Activated naive CD8-positive, alpha-beta T cell treated with anti-CD3 and anti-CD28 coated beads for 36 hours (primary cell): ENCODE data around the gene EID3. TPM values are rescaled to one million over a fixed set of nuclear protein-coding genes. Genes with fewer than 3 reads are reported as not detected.
"Not testable (repeated sequence)": the region's sequence is repeated elsewhere in the genome, so short reads cannot be mapped to it uniquely, and the experiment has no call there.

Experiments
- DNase-seq: peaks from one replicate; pipeline ENCODE4 v3.0.0; 2021
- H3K27ac Mint-ChIP-seq: one replicate; pipeline ENCODE4 v1.8.0; 2022; ENCODE audit warnings: mild to moderate bottlenecking, moderate library complexity, mixed read lengths
- H3K27me3 Mint-ChIP-seq: one replicate; pipeline ENCODE4 v1.8.0; 2022; ENCODE audit warnings: mild to moderate bottlenecking, mixed read lengths
- H3K36me3 Mint-ChIP-seq: one replicate; pipeline ENCODE4 v1.8.0; 2021; ENCODE audit warnings: mild to moderate bottlenecking, mixed read lengths
- H3K4me1 Mint-ChIP-seq: one replicate; pipeline ENCODE4 v1.8.0; 2021; ENCODE audit warnings: mixed read lengths
- H3K4me3 Mint-ChIP-seq: one replicate; pipeline ENCODE4 v1.8.0; 2022; ENCODE audit warnings: mild to moderate bottlenecking, moderate library complexity, mixed read lengths
- H3K9me3 Mint-ChIP-seq: one replicate; pipeline ENCODE4 v1.8.0; 2022; ENCODE audit warnings: mixed read lengths
- total RNA-seq, 2 experiments: library from RNA; stranded (reverse); gene quantifications; one replicate each; pipeline ENCODE4 v1.2.3, GENCODE V29; 2021

The EID3 gene
- total RNA-seq, 2 experiments from 2014 or later: 5.7 to 6.4 TPM

DNA sequence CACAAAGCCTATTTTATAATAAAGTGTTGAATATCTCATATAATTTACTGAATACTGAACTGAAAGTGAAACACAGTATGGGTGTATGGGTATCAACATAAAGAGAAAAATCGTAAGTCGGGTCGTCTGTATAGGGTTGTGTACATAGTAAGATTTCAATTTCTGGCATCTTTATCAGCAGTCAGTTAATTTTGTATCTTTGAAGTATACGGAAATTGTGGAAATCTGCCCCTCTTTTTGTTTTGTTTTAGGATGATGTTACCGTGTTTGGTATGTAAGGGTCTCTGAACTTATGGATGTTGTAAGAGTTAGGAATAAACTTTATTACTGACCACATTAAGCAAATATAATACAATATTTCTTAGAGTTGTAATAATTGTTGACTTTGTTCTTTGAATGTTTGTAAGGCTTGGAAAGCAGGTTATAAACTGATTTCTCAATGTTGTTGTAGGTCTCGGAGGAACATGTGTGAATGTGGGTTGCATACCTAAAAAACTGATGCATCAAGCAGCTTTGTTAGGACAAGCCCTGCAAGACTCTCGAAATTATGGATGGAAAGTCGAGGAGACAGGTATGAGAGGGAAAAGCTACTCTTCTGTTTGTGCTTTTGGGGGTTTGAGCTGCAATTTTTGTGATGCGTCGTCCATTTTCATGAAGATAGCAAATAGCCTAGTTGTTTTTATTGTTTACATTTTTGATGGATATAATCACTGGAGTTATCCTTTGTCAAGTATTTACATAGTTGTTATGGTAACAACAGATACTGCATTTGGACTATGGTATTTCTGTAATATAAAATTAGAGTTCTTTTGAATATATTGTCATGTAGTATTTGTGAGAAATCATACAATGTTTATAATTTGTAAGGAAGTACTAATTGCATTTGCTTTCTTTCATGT lies 12.0 kb downstream of the EID3 start:
- Mint-ChIP-seq H3K27ac (no peak overlapping the region), H3K9me3 (no peaks in the 10 kb centered on the region), H3K4me1 (peaks cover 1% of the 10 kb centered on the region), H3K4me3 (no peak overlapping the region), H3K36me3 (peaks cover 34% of the 10 kb centered on the region), H3K27me3 (no peaks in the 10 kb centered on the region)
- DNase-seq: no peak

DNA sequence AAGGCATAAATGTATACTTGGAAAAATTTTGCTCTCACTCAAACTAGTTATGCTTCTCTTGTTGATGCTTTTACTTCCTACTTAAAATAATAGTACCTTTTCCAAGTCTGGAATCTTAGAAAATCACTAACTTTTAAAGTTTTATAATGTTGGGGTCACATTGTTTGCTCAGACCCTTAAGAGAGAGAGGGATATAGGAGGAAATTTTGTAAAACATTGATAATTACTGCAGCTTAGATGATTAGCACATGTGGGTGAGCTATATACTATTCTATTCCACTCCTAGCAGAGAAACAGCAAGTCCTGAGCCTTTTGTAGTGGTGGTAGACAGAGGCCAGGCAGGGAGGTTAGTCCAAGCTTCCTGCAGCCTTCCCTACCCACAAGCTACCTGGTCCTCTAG lies 13.4 kb downstream of the EID3 start:
- Mint-ChIP-seq H3K36me3 (peaks cover 34% of the 10 kb centered on the region), H3K4me1 (peaks cover 1% of the 10 kb centered on the region), H3K27ac (no peak overlapping the region), H3K9me3 (no peaks in the 10 kb centered on the region), H3K4me3 (no peak overlapping the region), H3K27me3 (no peaks in the 10 kb centered on the region)
- DNase-seq: no peak

DNA sequence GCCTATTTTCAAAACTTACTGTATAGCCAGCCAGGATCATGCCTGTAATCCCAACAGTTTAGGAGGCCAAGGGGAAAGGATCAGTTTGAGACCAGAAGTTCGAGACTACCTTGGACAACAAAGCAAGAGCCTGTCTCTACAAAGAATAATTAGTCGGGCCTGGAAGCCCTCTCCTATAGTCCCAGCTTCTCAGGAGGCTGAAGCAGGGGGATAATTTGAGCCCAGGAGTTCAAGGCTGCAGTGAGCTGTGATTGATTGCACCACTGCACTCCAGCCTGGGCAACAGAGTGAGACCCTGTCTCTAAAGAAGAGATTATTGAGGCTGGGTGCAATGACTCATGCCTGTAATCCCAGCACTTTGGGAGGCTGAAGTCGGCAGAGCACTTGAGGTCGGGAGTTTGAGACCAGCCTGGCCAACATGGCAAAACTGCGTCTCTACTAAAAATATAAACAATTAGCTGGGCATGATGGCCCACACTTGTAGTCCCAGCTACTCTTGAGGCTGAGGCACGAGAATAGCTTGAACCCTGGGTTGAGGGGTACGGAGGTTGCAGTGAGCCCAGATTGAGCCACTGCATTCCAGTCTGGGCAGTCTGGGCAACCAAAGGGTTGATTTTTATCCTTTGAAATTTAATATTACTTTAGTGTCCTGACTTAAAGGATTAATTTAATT lies 14.1 kb downstream of the EID3 start:
- Mint-ChIP-seq H3K4me1 (peaks cover 1% of the 10 kb centered on the region), H3K4me3 (no peak overlapping the region), H3K27ac (no peak overlapping the region), H3K27me3 (no peaks in the 10 kb centered on the region), H3K36me3 (peaks cover 35% of the 10 kb centered on the region), H3K9me3 (no peaks in the 10 kb centered on the region)
- DNase-seq: no peak

DNA sequence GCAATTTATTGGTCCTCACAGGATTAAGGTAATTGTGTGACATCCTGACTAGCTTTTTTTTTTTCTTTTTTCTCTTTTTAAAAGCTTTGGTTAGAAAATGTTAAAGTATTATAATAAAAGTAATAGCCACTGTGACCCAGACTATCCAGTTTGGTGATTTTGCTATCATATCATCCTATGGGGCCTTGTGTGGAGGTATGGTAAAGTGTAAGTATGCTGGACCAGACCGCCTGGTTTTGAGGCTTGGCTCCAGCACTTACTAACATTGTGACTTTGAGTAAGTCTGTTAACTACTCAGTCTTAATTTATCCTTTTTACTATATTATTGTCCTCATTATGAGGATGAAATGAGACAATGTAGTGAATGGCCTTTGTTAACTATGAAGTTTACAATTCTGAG lies 15.5 kb downstream of the EID3 start:
- Mint-ChIP-seq H3K9me3 (no peaks in the 10 kb centered on the region), H3K36me3 (peaks cover 33% of the 10 kb centered on the region), H3K27me3 (no peaks in the 10 kb centered on the region), H3K4me3 (no peak overlapping the region), H3K27ac (no peak overlapping the region), H3K4me1 (peaks cover 1% of the 10 kb centered on the region)
- no peak for DNase-seq

DNA sequence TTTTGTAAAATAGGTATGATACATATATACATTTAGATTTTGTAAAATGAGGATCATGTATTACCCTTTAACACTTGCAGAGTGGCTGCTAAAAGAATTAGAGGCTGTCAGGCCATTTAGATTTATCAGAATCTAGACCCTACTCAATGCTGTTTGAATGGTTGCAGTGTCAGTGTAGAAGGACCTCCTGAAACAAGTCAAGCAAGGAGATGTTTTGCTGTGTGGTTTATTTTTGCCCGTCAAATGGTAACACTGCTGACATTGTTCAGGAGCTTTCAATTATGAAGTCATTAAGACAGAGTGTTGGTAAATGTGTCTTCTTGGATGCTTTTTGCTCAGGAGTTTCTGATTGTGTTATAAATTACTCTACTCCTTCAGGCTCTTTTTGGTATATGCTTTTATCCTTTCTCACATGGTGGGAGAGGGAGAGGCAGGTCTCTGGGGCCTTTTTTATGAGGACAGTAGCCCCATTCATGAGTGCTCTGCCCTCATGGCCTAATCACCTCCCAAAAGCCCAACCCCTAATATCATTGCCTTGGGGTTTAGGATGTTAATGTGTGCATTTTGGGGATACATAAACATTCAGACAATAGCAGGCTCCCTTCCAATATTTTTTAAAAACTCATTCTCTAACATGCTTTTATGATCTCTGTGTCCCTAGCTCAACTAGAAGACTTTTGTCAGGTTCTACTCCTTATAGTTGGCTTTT lies 16.5 kb downstream of the EID3 start:
- Mint-ChIP-seq H3K27me3 (no peaks in the 10 kb centered on the region), H3K36me3 (peaks cover 34% of the 10 kb centered on the region), H3K4me3 (no peak overlapping the region), H3K4me1 (peaks cover 1% of the 10 kb centered on the region), H3K27ac (no peak overlapping the region), H3K9me3 (no peaks in the 10 kb centered on the region)
- no peak for DNase-seq

DNA sequence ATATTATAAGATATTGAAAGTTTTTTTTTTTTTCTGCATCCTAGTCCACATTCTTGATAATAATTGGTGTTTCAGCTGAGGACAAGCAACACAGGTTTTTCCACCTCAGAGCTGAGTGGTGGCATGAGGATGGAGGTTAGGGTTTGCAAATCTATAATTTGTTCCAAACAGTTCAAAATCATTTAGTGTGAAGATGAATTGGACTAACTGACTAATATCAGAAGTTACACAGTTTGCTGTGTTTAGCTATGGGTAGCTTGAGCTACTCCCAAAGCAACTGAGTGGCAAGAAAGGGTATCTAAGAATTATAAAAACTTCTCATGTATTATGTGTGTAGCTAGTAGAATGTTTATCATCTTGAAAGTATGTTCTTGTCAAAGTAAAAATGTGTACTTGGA lies 17.1 kb downstream of the EID3 start:
- Mint-ChIP-seq H3K9me3 (no peaks in the 10 kb centered on the region), H3K4me1 (peaks cover 1% of the 10 kb centered on the region), H3K27ac (no peak overlapping the region), H3K36me3 (peaks cover 29% of the 10 kb centered on the region), H3K4me3 (no peak overlapping the region), H3K27me3 (no peaks in the 10 kb centered on the region)
- no peak for DNase-seq

DNA sequence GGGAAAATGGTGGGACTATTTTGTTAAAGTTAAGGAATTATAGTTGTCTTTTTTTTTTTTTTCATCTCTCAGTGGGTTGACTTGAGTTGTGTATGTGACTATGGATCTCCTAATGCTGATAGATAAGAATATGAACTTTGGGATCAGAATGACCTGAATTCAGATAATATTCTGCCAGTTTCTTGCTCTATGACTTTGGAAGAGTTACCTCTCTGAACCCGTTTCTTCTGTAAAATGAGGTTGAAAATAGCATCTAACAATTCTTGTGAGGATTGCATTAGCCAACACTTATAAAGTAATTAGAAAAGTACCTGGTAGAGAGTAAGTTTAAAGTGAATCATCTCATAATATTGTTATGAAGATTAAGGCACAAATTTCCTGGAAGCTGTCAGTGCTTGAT lies 18.4 kb downstream of the EID3 start:
- Mint-ChIP-seq H3K36me3 (peaks cover 30% of the 10 kb centered on the region), H3K4me3 (no peak overlapping the region), H3K9me3 (no peaks in the 10 kb centered on the region), H3K4me1 (peaks cover 1% of the 10 kb centered on the region), H3K27me3 (no peaks in the 10 kb centered on the region), H3K27ac (no peak overlapping the region)
- no peak for DNase-seq

DNA sequence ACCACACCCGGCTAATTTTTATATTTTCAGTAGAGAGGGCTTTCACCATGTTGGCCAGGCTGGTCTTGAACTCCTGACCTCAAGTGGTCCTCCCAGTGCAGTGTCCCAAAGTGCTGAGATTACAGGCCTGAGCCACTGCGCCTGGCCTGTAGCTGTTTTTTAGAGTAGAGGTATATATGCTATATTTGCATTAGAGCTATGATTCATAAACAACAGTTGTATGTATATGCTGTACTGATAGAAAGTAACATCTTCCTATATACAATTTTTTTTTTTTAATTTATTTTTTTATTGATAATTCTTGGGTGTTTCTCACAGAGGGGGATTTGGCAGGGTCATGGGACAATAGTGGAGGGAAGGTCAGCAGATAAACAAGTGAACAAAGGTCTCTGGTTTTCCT lies 19.0 kb downstream of the EID3 start:
- H3K4me1 Mint-ChIP-seq, DNase-seq, H3K27ac Mint-ChIP-seq, H3K27me3 Mint-ChIP-seq, H3K4me3 Mint-ChIP-seq, H3K9me3 Mint-ChIP-seq: not testable (repeated sequence)
- peaks cover 35% of the 10 kb centered on the region for H3K36me3 Mint-ChIP-seq

DNA sequence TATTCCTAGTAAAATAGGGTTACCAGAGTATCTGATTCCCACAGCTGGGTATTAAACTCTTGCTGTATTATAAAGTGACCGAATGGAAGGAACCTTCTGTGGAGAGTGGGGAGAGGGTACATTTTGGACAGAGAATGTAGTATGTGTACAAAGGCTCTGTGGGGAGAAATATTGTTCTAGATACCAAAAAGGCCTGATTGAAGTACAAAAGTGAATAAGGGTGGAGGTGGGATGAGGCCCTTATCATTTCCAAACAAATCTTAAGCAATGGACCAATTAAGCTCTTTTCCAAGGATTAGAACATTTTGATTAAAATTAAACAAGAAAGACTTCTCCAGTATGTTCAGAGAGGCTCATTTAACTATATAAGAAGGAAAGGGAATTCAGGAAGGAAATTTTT lies 20.4 kb downstream of the EID3 start:
- no peaks in the 10 kb centered on the region for H3K9me3 Mint-ChIP-seq
- no peak overlapping the region for H3K4me3 Mint-ChIP-seq
- no peak overlapping the region for H3K27ac Mint-ChIP-seq
- no peaks in the 10 kb centered on the region for H3K27me3 Mint-ChIP-seq
- DNase-seq: no peak
- peaks cover 1% of the 10 kb centered on the region for H3K4me1 Mint-ChIP-seq
- H3K36me3 Mint-ChIP-seq: peaks cover 36% of the 10 kb centered on the region

DNA sequence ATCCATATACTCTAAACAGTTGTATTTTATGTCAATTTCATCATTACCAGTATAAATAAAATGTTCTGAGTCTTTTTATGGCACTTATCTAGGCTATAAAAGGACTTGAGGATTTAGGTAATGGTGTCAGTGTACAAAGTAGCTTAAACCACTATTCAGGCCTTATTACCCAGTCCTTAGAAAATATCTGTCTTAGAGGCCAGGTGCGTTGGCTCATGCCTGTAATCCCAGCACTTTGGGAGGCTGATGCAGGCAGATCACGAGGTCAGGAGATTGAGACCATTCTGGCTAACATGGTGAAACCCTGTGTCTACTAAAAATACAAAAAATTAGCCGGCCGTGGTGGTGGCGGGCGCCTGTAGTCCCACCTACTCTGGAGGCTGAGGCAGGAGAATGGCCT lies 24.7 kb downstream of the EID3 start:
- peaks cover 25% of the 10 kb centered on the region for H3K36me3 Mint-ChIP-seq
- not testable (repeated sequence) for DNase-seq, H3K4me1 Mint-ChIP-seq, H3K27me3 Mint-ChIP-seq, H3K27ac Mint-ChIP-seq, H3K4me3 Mint-ChIP-seq, H3K9me3 Mint-ChIP-seq

DNA sequence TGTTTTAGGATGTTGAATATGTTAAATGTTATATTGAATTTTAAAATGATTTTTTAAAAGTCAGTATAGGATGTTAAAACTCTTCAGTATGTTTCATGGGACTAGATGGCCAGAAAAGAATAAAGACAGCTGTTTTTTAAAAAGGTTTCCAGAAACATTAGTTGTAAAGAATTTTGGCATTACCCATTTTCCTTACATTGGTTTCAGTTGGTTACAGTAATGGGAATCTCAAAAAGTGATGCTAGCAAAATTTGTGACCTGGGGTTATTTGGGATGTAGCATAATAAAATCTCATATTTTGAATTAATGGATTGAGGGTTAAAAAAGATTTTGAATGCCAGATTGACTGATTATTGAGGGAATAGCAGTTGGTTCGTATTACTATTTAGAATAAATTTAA lies 25.3 kb downstream of the EID3 start:
- Mint-ChIP-seq H3K4me3 (no peak overlapping the region), H3K36me3 (peaks cover 27% of the 10 kb centered on the region), H3K9me3 (no peaks in the 10 kb centered on the region), H3K4me1 (no peaks in the 10 kb centered on the region), H3K27ac (no peak overlapping the region), H3K27me3 (no peaks in the 10 kb centered on the region)
- DNase-seq: no peak

DNA sequence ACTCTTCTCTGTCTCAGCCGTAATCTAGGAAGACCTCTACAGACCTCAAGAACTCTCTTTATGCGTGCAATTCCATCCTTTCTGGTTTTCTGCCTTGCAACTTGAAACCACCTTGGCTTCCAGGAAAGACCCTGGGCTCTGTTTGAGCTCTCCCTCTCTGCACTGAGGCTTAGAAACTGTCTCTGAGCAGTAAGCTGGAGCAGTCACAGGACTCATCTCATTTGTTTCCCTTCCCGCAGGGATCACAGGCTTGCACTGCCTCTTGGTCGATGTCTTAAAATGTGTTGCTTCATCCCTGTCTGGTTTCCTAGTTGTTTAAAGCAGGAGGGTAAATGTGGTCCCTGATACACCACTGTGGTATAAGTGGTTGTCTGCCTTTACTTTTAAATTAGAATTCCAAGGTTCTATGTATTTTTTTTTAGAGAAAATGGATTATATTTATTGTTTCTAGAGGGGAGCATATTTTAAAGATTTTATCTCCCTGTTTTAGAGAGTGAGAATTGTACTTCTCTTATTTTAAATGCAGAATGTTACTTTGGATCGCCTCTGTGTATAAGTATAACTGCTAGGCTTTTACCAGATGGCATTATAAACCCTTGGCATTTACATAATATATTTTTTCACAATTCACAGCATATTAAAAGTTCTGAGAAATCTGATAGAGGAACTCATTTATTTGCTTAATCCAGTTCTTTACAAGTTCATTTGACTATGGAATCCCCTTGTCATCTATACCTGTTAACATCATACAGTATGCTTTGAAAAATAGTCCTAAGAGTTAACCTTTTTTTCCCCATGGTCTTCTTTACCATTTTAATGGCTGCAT lies 26.4 kb downstream of the EID3 start:
- Mint-ChIP-seq H3K27me3 (no peaks in the 10 kb centered on the region), H3K36me3 (peaks cover 25% of the 10 kb centered on the region), H3K4me1 (no peaks in the 10 kb centered on the region), H3K27ac (no peak overlapping the region), H3K9me3 (no peaks in the 10 kb centered on the region), H3K4me3 (no peak overlapping the region)
- DNase-seq: no peak

DNA sequence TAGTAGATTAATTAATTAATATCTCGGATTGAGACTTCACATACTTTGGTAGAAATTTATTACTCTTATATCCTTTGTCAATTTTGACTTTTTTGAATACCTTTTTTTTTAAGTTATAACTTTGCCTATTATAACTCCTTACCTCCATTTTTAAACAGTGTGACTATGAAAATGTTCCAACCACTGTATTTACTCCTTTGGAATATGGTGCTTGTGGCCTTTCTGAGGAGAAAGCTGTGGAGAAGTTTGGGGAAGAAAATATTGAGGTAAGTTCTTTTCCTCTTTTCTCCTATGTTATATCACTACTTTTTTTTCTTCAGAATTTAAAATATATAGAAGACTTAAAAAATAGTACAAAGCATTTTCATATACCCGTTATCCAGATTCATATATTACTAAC lies 27.8 kb downstream of the EID3 start:
- peaks cover 27% of the 10 kb centered on the region for H3K36me3 Mint-ChIP-seq
- no peaks in the 10 kb centered on the region for H3K27me3 Mint-ChIP-seq
- DNase-seq: no peak
- H3K4me3 Mint-ChIP-seq: no peak overlapping the region
- no peaks in the 10 kb centered on the region for H3K9me3 Mint-ChIP-seq
- H3K27ac Mint-ChIP-seq: no peak overlapping the region
- no peaks in the 10 kb centered on the region for H3K4me1 Mint-ChIP-seq

DNA sequence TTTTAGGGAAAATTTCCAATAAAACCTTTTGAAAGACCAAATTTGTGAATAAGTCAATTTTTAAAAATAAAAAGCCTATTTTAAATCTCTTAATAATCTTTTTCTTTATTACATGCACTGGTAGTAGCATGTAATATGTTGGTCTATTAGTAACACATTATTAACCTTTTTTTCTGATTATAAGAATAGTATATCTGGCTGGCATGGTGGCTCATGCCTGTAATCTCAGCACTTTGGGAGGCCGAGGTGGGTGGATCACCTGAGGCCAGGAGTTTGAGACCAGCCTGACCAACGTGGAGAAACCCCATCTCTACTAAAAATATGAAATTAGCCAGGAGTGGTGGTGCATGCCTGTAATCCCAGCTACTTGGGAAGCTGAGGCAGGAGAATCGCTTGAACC lies 28.7 kb downstream of the EID3 start:
- H3K4me1 Mint-ChIP-seq, DNase-seq, H3K4me3 Mint-ChIP-seq, H3K9me3 Mint-ChIP-seq, H3K27ac Mint-ChIP-seq, H3K27me3 Mint-ChIP-seq: not testable (repeated sequence)
- H3K36me3 Mint-ChIP-seq: peaks cover 24% of the 10 kb centered on the region
